Measurements from ENCODE around the gene ATP6V0A1. TPM values are rescaled to one million over a fixed set of nuclear protein-coding genes. Genes with fewer than 3 reads are reported as not detected.

ATP6V0A1 gene
- total and polyA plus RNA-seq, 2 of the 4 experiments (the other 2 are of a cell fraction): 18.8 to 34.0 TPM

DNA sequence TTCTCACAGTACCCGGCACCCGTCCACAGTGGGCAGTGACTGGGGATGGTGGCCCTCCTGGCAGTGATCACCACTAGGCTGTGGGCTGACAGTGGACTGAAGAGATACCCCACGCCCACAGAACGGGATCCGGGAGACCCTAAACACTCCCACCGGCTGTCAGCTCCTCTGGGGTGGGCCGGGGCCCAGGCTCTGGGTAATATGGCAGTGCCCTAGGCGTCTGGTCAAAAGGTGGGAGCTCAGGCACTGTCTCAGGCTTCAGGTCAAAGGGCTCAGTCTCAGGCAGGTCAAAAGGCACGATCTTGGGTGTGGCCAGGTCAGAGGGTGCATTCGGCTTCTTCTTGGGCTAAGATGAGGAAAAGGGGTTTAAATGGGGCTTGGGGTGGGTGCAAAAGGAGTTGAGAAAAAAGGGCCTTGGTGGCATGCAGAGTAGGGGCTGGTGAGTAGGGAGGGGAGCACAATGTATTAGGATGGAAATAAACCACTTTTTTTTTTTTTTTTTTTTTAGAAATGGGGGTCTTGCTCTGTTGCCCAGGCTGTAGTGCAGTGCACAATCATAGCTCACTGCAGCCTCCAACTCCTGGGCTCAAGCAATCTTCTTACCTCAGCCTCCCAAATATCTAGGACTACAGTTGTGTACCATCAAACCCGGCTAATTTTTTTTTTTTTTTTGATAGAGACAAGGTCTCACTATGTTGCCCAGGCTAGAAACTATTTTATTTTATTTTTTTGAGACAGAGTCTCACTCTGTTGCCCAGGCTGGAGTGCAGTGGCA is 46.6 kb upstream of the ATP6V0A1 start:
- H2AFZ ChIP-seq (replicated peaks; ENCODE audit: low read length, poor library complexity): no peak overlapping the region
- no peak overlapping the region for H4K91ac ChIP-seq (ENCODE audit: insufficient read depth, low read depth, low read length)
- in situ Hi-C loops (cut with MboI; ENCODE audit: low sequenced_read_pairs) (no loop called here), dilution Hi-C loops (cut with HindIII; ENCODE audit: low sequenced_read_pairs, unreplicated experiment) (no loop called here), intact Hi-C loops (cut with micrococcal nuclease) (no loop called here)
- H3K27me3 ChIP-seq (ENCODE audit: control insufficient read depth, insufficient read depth, low read length): no peaks in the 10 kb centered on the region
- DNase-seq: no peak
- peak overlapping the region; percentile 28; the same call in 1 of the 2 replicates for H3K9ac ChIP-seq (ENCODE audit: low read depth, low read length)
- no peak overlapping the region; the same call in 1 of the 2 replicates for H4K5ac ChIP-seq (ENCODE audit: low read depth, low read length)
- POLR2A ChIA-PET (ENCODE audit: unreplicated experiment): no interaction called here
- H2BK120ac ChIP-seq (ENCODE audit: low read depth, low read length): no peak overlapping the region
- H3K4me3 ChIP-seq (ENCODE audit: insufficient read depth, low read depth, low read length): no peak overlapping the region
- H3K79me1 ChIP-seq (ENCODE audit: low read depth in 1 of 2, low read length in 2 of 2): peaks cover 0 to 51% of the 10 kb centered on the region in 2 experiments; a peak in 2 of 4 replicates
- H3K56ac ChIP-seq (ENCODE audit: extremely low read depth, insufficient read depth, low read length): no peak overlapping the region
- H3K14ac ChIP-seq (replicated peaks; ENCODE audit: low read depth, low read length): no peak overlapping the region
- H3K23ac ChIP-seq (ENCODE audit: low read depth, low read length): no peak overlapping the region
- ATAC-seq (ENCODE audit: low read depth): no peak
- peaks cover 39% of the 10 kb centered on the region for H3K9me1 ChIP-seq (ENCODE audit: insufficient read depth, low read length)
- no peak overlapping the region for H3K4me2 ChIP-seq (ENCODE audit: low read depth, low read length)
- peaks cover 100% of the 10 kb centered on the region for H4K20me1 ChIP-seq (ENCODE audit: insufficient read depth, low read length)
- TF ChIP-seq RCOR1 (IDR thresholded peaks at IDR 0.05; ENCODE audit: insufficient replicate concordance, low read length) (no peak), NFE2L2 (IDR thresholded peaks at IDR 0.05; ENCODE audit: low read depth, low read length) (no peak), POLR2A (IDR thresholded peaks at IDR 0.05; ENCODE audit: low read depth, low read length) (no peak), SMC3 (IDR thresholded peaks at IDR 0.05; ENCODE audit: low read depth, low read length) (no peak), CHD1 (IDR thresholded peaks at IDR 0.05; ENCODE audit: low read depth, low read length) (no peak), BHLHE40 (IDR thresholded peaks at IDR 0.05; ENCODE audit: low read depth, low read length) (no peak)
- TF ChIP-seq, protein P1, sequence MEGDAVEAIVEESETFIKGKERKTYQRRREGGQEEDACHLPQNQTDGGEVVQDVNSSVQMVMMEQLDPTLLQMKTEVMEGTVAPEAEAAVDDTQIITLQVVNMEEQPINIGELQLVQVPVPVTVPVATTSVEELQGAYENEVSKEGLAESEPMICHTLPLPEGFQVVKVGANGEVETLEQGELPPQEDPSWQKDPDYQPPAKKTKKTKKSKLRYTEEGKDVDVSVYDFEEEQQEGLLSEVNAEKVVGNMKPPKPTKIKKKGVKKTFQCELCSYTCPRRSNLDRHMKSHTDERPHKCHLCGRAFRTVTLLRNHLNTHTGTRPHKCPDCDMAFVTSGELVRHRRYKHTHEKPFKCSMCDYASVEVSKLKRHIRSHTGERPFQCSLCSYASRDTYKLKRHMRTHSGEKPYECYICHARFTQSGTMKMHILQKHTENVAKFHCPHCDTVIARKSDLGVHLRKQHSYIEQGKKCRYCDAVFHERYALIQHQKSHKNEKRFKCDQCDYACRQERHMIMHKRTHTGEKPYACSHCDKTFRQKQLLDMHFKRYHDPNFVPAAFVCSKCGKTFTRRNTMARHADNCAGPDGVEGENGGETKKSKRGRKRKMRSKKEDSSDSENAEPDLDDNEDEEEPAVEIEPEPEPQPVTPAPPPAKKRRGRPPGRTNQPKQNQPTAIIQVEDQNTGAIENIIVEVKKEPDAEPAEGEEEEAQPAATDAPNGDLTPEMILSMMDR (conservative IDR thresholded peaks at IDR 0.05; ENCODE audit: low read depth, low read length): no peak
- CTCF ChIA-PET: interaction anchor here (0.6 kb wide), 1 partner anchor 19 kb away, joined by 3 read pairs; no protein-coding TSS in a partner anchor
- H2BK15ac ChIP-seq (ENCODE audit: low read depth, low read length): no peak overlapping the region
- WGBS, 2 experiments (ENCODE audit: extremely low coverage in 2 of 2, insufficient read length in 1 of 2): 90% methylated on average over 2 of the region's 11 CpGs; no CpG with 5 or more reads in 1 of the 2 experiments
- no peak overlapping the region for H3K18ac ChIP-seq (ENCODE audit: low read depth, low read length)
- no peak overlapping the region for H3K4ac ChIP-seq (ENCODE audit: low read depth, low read length)
- no peaks in the 10 kb centered on the region for H3K9me3 ChIP-seq (ENCODE audit: control insufficient read depth, insufficient read depth, low read length)
- peaks cover 19% of the 10 kb centered on the region for H3K36me3 ChIP-seq (ENCODE audit: control insufficient read depth, insufficient read depth, low read length)
- no peak overlapping the region for H2BK20ac ChIP-seq (ENCODE audit: low read depth, low read length)
- BruUV-seq (replicated peaks): no TSS peak
- peak overlapping the region; percentile 5 for H2BK5ac ChIP-seq (ENCODE audit: low read depth, low read length, poor library complexity, severe bottlenecking)
- peak overlapping the region; percentile 64; the same call in 1 of the 2 replicates for H3K27ac ChIP-seq (ENCODE audit: insufficient read depth, low read length)
- H3K4me1 ChIP-seq (ENCODE audit: control insufficient read depth, insufficient read depth, low read length): peaks cover 44% of the 10 kb centered on the region
- no peak overlapping the region for H4K8ac ChIP-seq (ENCODE audit: low read depth in 2 of 2, low read length in 2 of 2)
- H2AK9ac ChIP-seq (replicated peaks; ENCODE audit: low read depth, low read length, poor library complexity): no peak overlapping the region
- H2AK5ac ChIP-seq (ENCODE audit: low read depth, low read length): no peak overlapping the region

Measured in IMR-90 (cell line).